DOHH2 (cell line): ENCODE results near the gene HOATZ.

ENCODE experiments used
- CTCF ChIP-seq: fragments of 200-600 bp; sonication (generic); IDR thresholded peaks from one replicate; pipeline ENCODE4 v1.5.1; 2014; ENCODE audit warnings: antibody characterized with exemption, mild to moderate bottlenecking, low read depth, low read length; ENCODE audit not compliant: poor library complexity, severe bottlenecking
- EZH2phosphoT487 ChIP-seq: fragments of 200-600 bp; sonication (generic); IDR thresholded peaks from 2 replicates; pipeline ENCODE4 v1.6.1; 2017; ENCODE audit warnings: borderline replicate concordance, mild to moderate bottlenecking, antibody characterized with exemption, low read length, moderate library complexity, mixed read lengths

- TF ChIP-seq CTCF: no peak
- TF ChIP-seq EZH2phosphoT487: no peak
Measured at GRCh38 chr11:111581341-111581740, 66.8 kb downstream of the HOATZ start.
